ENCODE results near the gene SDF2L1. TPM values are rescaled to one million over a fixed set of nuclear protein-coding genes. Genes with fewer than 3 reads are reported as not detected.

SDF2L1 gene
- total and polyA plus RNA-seq, 2 of the 13 experiments (the other 11 are each of a cell fraction or from before 2014, with no cell fraction given) = 18.0 to 57.4 TPM

DNA sequence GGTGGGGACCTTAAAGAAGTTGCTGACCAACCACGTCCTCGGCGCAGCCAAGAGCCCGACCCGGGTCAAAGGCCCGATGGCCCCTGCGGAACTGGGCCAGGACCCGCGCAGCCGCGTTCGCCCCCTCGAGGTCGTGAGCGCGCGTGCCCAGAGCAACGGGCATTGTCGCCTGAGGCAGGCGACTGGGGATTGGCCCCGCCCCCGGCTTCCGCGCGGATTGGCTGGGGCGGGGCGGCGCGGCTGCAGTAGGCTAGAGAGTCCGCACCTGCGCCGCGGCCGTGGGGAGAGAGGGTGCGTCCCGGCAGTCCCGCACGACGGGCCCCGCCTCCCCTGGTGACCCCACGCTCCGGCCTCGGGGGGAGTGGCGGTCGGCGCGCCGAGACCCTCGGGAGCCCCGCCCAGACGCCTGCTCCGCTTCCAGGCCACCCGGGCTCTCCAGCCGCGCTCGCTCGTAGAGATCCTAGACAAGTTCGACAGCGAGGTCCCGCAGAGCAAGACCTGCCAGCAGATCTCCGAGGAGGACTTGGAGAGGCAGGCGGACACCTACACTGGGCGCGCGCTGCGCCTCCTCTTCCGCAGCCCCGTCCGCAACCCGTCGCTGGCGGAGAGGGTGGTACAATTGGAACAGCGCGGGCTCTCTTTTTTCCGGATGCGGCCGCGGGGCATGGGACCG is 15.4 kb downstream of the SDF2L1 start (continued):
- TF ChIP-seq HMG20B (CRISPR knock-in tag; conservative IDR thresholded peaks at IDR 0.05) (no peak), ZNF816 (CRISPR knock-in tag; IDR thresholded peaks at IDR 0.05; ENCODE audit: borderline replicate concordance) (peak; percentile 90; the same call in 1 of the 2 replicates), PPARG (CRISPR knock-in tag; conservative IDR thresholded peaks at IDR 0.05) (no peak; the same call in 1 of the 2 replicates), TAF1 (CRISPR knock-in tag; IDR thresholded peaks at IDR 0.05) (peak; percentile 53; the same call in 1 of the 2 replicates), BHLHE40 (IDR thresholded peaks at IDR 0.05; ENCODE audit: low read length) (peak; percentile 52; the same call in 1 of the 2 replicates), ZNF460 (CRISPR knock-in tag; IDR thresholded peaks at IDR 0.05; ENCODE audit: borderline replicate concordance) (no peak), PHF5A (CRISPR knock-in tag; IDR thresholded peaks at IDR 0.05; ENCODE audit: low read depth, unreplicated experiment) (no peak), HNRNPLL (IDR thresholded peaks at IDR 0.05; ENCODE audit: low read depth, low read length, poor library complexity, severe bottlenecking) (peak; percentile 80), ZNF615 (CRISPR knock-in tag; IDR thresholded peaks at IDR 0.05; ENCODE audit: borderline replicate concordance) (no peak), ZNF556 (CRISPR knock-in tag; IDR thresholded peaks at IDR 0.05; ENCODE audit: borderline replicate concordance) (0 out of 2 replicates have a peak, but pooled peaks have one; percentile 21), THYN1 (CRISPR knock-in tag; IDR thresholded peaks at IDR 0.05; ENCODE audit: borderline replicate concordance, low read depth) (no peak), ZNF652 (CRISPR knock-in tag; IDR thresholded peaks at IDR 0.05; ENCODE audit: borderline replicate concordance, low read depth) (no peak), SUZ12 (IDR thresholded peaks at IDR 0.05; ENCODE audit: low read depth, low read length) (no peak), SMAD1 (CRISPR knock-in tag; IDR thresholded peaks at IDR 0.05; ENCODE audit: borderline replicate concordance, low read depth) (no peak), HNF4G (IDR thresholded peaks at IDR 0.05; ENCODE audit: borderline replicate concordance, low read depth, low read length) (peak; percentile 26; the same call in 1 of the 2 replicates), HNF4G (CRISPR knock-in tag; IDR thresholded peaks at IDR 0.05; ENCODE audit: borderline replicate concordance, low read depth) (no peak)
- TF ChIP-seq, protein P1, sequence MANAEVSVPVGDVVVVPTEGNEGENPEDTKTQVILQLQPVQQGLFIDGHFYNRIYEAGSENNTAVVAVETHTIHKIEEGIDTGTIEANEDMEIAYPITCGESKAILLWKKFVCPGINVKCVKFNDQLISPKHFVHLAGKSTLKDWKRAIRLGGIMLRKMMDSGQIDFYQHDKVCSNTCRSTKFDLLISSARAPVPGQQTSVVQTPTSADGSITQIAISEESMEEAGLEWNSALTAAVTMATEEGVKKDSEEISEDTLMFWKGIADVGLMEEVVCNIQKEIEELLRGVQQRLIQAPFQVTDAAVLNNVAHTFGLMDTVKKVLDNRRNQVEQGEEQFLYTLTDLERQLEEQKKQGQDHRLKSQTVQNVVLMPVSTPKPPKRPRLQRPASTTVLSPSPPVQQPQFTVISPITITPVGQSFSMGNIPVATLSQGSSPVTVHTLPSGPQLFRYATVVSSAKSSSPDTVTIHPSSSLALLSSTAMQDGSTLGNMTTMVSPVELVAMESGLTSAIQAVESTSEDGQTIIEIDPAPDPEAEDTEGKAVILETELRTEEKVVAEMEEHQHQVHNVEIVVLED (CRISPR knock-in tag; IDR thresholded peaks at IDR 0.05; ENCODE audit: borderline replicate concordance) = peak; percentile 89
- TF ChIP-seq, protein P2, sequence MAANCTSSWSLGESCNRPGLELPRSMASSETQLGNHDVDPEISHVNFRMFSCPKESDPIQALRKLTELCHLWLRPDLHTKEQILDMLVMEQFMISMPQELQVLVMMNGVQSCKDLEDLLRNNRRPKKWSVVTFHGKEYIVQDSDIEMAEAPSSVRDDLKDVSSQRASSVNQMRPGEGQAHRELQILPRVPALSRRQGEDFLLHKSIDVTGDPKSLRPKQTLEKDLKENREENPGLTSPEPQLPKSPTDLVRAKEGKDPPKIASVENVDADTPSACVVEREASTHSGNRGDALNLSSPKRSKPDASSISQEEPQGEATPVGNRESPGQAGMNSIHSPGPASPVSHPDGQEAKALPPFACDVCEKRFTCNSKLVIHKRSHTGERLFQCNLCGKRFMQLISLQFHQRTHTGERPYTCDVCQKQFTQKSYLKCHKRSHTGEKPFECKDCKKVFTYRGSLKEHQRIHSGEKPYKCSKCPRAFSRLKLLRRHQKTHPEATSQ (CRISPR knock-in tag; IDR thresholded peaks at IDR 0.05; ENCODE audit: borderline replicate concordance) = 0 out of 2 replicates have a peak, but pooled peaks have one; percentile 13
- TF ChIP-seq, protein P3, sequence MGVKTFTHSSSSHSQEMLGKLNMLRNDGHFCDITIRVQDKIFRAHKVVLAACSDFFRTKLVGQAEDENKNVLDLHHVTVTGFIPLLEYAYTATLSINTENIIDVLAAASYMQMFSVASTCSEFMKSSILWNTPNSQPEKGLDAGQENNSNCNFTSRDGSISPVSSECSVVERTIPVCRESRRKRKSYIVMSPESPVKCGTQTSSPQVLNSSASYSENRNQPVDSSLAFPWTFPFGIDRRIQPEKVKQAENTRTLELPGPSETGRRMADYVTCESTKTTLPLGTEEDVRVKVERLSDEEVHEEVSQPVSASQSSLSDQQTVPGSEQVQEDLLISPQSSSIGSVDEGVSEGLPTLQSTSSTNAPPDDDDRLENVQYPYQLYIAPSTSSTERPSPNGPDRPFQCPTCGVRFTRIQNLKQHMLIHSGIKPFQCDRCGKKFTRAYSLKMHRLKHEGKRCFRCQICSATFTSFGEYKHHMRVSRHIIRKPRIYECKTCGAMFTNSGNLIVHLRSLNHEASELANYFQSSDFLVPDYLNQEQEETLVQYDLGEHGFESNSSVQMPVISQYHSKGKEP (CRISPR knock-in tag; IDR thresholded peaks at IDR 0.05) = no peak
- TF ChIP-seq, protein P4, sequence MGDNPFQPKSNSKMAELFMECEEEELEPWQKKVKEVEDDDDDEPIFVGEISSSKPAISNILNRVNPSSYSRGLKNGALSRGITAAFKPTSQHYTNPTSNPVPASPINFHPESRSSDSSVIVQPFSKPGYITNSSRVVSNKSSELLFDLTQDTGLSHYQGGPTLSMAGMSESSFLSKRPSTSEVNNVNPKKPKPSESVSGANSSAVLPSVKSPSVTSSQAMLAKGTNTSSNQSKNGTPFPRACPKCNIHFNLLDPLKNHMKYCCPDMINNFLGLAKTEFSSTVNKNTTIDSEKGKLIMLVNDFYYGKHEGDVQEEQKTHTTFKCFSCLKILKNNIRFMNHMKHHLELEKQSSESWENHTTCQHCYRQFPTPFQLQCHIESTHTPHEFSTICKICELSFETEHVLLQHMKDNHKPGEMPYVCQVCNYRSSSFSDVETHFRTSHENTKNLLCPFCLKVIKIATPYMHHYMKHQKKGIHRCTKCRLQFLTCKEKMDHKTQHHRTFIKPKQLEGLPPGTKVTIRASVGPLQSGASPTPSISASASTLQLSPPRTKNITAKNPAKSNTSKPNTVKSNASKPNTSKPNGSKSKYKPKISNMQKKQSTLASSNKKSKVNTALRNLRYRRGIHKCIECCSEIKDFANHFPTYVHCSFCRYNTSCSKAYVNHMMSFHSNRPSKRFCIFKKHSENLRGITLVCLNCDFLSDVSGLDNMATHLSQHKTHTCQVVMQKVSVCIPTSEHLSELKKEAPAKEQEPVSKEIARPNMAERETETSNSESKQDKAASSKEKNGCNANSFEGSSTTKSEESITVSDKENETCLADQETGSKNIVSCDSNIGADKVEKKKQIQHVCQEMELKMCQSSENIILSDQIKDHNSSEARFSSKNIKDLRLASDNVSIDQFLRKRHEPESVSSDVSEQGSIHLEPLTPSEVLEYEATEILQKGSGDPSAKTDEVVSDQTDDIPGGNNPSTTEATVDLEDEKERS (CRISPR knock-in tag; IDR thresholded peaks at IDR 0.05) = peak; percentile 72; the same call in 1 of the 2 replicates
